ENCODE results near the gene RABAC1. TPM values are rescaled to one million over a fixed set of nuclear protein-coding genes. Genes with fewer than 3 reads are reported as not detected.

RABAC1 gene
- total RNA-seq, 4 donors from 2014 or later = 168 to 206 (median 199) TPM

- Histone ChIP-seq H3K9me3 (no peaks in the 10 kb centered on the region), H3K36me3 (peaks cover 0 to 4% (median 0%) of the 10 kb centered on the region in 3 donors), H3K4me3 (no peak overlapping the region), H3K27ac (no peak overlapping the region), H3K4me1 (peaks cover 0 to 20% (median 9%) of the 10 kb centered on the region in 4 donors), H3K27me3 (peaks cover 8 to 97% of the 10 kb centered on the region in 2 donors)
- 16 to 30% methylated on average over 23 to 25 of the region's 27 CpGs for WGBS, 2 donors
- TF ChIP-seq EP300 (IDR thresholded peaks at IDR 0.05) (no peak), CTCF (IDR thresholded peaks at IDR 0.05) (no peak), POLR2A (IDR thresholded peaks at IDR 0.05) (no peak)
- no peak for DNase-seq (ENCODE audit: low spot score in 2 of 2)
Observed at GRCh38 chr19:41926028-41926762, 32.9 kb downstream of the RABAC1 start.

GRCh38 chr19:41925208-41926003 is 33.7 kb downstream of the RABAC1 start:
- no peak overlapping the region for H3K27ac ChIP-seq
- peaks cover 0 to 4% (median 0%) of the 10 kb centered on the region in 3 donors for H3K36me3 ChIP-seq
- no peaks in the 10 kb centered on the region for H3K9me3 ChIP-seq
- H3K4me3 ChIP-seq = no peak overlapping the region
- TF ChIP-seq CTCF (IDR thresholded peaks at IDR 0.05) (no peak), POLR2A (IDR thresholded peaks at IDR 0.05) (no peak), EP300 (IDR thresholded peaks at IDR 0.05) (no peak)
- H3K4me1 ChIP-seq = peaks cover 0 to 20% (median 9%) of the 10 kb centered on the region in 4 donors
- WGBS, 2 donors = 35 to 46% methylated on average over 7 of the region's 7 CpGs
- H3K27me3 ChIP-seq = peaks cover 8 to 97% of the 10 kb centered on the region in 2 donors
- no peak for DNase-seq (ENCODE audit: low spot score in 2 of 2)

GRCh38 chr19:41924151-41925145 is 34.7 kb downstream of the RABAC1 start:
- H3K27ac ChIP-seq = no peak overlapping the region
- H3K9me3 ChIP-seq = no peaks in the 10 kb centered on the region
- TF ChIP-seq CTCF (IDR thresholded peaks at IDR 0.05) = no peak
- TF ChIP-seq EP300 (IDR thresholded peaks at IDR 0.05) = no peak
- TF ChIP-seq POLR2A (IDR thresholded peaks at IDR 0.05) = no peak
- no peak for DNase-seq (ENCODE audit: low spot score in 2 of 2)
- H3K4me3 ChIP-seq = no peak overlapping the region
- WGBS, 2 donors = 47% methylated on average over 13 of the region's 13 CpGs
- peaks cover 0 to 20% (median 8%) of the 10 kb centered on the region in 4 donors for H3K4me1 ChIP-seq
- peaks cover 0 to 4% (median 0%) of the 10 kb centered on the region in 3 donors for H3K36me3 ChIP-seq
- H3K27me3 ChIP-seq = peaks cover 8 to 95% of the 10 kb centered on the region in 2 donors

GRCh38 chr19:41923045-41923788 is 35.9 kb downstream of the RABAC1 start:
- Histone ChIP-seq H3K27me3 (peaks cover 6 to 97% of the 10 kb centered on the region in 2 donors), H3K36me3 (peaks cover 0 to 4% (median 0%) of the 10 kb centered on the region in 3 donors), H3K27ac (no peak overlapping the region), H3K4me3 (no peak overlapping the region), H3K9me3 (no peaks in the 10 kb centered on the region), H3K4me1 (peaks cover 0 to 7% (median 2%) of the 10 kb centered on the region in 4 donors)
- no peak for DNase-seq (ENCODE audit: low spot score in 2 of 2)
- TF ChIP-seq CTCF (IDR thresholded peaks at IDR 0.05) = no peak
- TF ChIP-seq POLR2A (IDR thresholded peaks at IDR 0.05) = no peak
- no peak for TF ChIP-seq EP300 (IDR thresholded peaks at IDR 0.05)
- 20 to 23% methylated on average over 4 to 6 of the region's 6 CpGs for WGBS, 2 donors

All from tibial nerve (tissue), 4 donors.